MG63 (cell line): ENCODE measurements around the gene CENPE. TPM values are rescaled to one million over a fixed set of nuclear protein-coding genes. Genes with fewer than 3 reads are reported as not detected.
A peak's percentile ranks its signal among the peaks of the same experiment; 100 is the strongest.

Experiments used
- DNase-seq: peaks from one replicate; pipeline ENCODE4 v3.0.0-alpha.2; 2020
- H3K27me3 ChIP-seq: fragments of 250-450 bp; sonication (Bioruptor Pico); 2 replicates; pipeline ENCODE4 v1.5.1; 2020; ENCODE audit warnings: mild to moderate bottlenecking, moderate library complexity
- H3K36me3 ChIP-seq: fragments of 250-450 bp; sonication (Bioruptor Pico); 2 replicates; pipeline ENCODE4 v1.5.1; 2020; ENCODE audit warnings: mild to moderate bottlenecking, moderate library complexity
- H3K4me3 ChIP-seq: fragments of 250-450 bp; sonication (Bioruptor Pico); 2 replicates; pipeline ENCODE4 v1.5.1; 2020; ENCODE audit warnings: mild to moderate bottlenecking, moderate library complexity
- H3K9me3 ChIP-seq: fragments of 250-450 bp; sonication (Bioruptor Pico); 2 replicates; pipeline ENCODE4 v1.5.1; 2020; ENCODE audit warnings: mild to moderate bottlenecking, moderate library complexity
- total RNA-seq: library from RNA; depleted of rRNA; stranded (reverse); fragments of >200 nt; shearing (Covaris generic); gene quantifications from 2 replicates; pipeline ENCODE4 v1.2.3, GENCODE V29; 2014; ENCODE audit warnings: low replicate concordance

Gene CENPE
- total RNA-seq, 1 experiment from 2014 or later, result 7.5 TPM

GRCh38 chr4:103156106-103156505 is 42.0 kb downstream of the CENPE start:
- no peak for DNase-seq
- Histone ChIP-seq H3K27me3 (no peaks in the 10 kb centered on the region), H3K36me3 (peaks cover 85% of the 10 kb centered on the region), H3K4me3 (no peak overlapping the region), H3K9me3 (peaks cover 5% of the 10 kb centered on the region; the same call in 1 of the 2 replicates)

- H3K27me3 ChIP-seq, result no peaks in the 10 kb centered on the region
- DNase-seq, result no peak
- H3K9me3 ChIP-seq, result peaks cover 5% of the 10 kb centered on the region; the same call in 1 of the 2 replicates
- H3K4me3 ChIP-seq, result no peak overlapping the region
- H3K36me3 ChIP-seq, result peaks cover 76% of the 10 kb centered on the region
Measured at GRCh38 chr4:103152381-103152780, 45.8 kb downstream of the CENPE start.

- DNase-seq, result peak; percentile 11
- Histone ChIP-seq H3K9me3 (no peaks in the 10 kb centered on the region), H3K36me3 (peaks cover 71% of the 10 kb centered on the region), H3K4me3 (no peak overlapping the region), H3K27me3 (no peaks in the 10 kb centered on the region)
Measured at GRCh38 chr4:103150677-103151076, 47.5 kb downstream of the CENPE start.

- Histone ChIP-seq H3K9me3 (no peaks in the 10 kb centered on the region), H3K36me3 (peaks cover 69% of the 10 kb centered on the region), H3K27me3 (no peaks in the 10 kb centered on the region), H3K4me3 (no peak overlapping the region)
- no peak for DNase-seq
Measured at GRCh38 chr4:103144926-103145325, 53.2 kb downstream of the CENPE start.

- H3K36me3 ChIP-seq, result peaks cover 50% of the 10 kb centered on the region
- no peaks in the 10 kb centered on the region for H3K9me3 ChIP-seq
- no peak for DNase-seq
- H3K4me3 ChIP-seq, result no peak overlapping the region
- H3K27me3 ChIP-seq, result no peaks in the 10 kb centered on the region
Measured at GRCh38 chr4:103137446-103137827, 60.7 kb downstream of the CENPE start.

GRCh38 chr4:103136671-103137445 is 61.3 kb downstream of the CENPE start:
- H3K4me3 ChIP-seq, result no peak overlapping the region
- H3K36me3 ChIP-seq, result peaks cover 49% of the 10 kb centered on the region
- DNase-seq, result no peak
- no peaks in the 10 kb centered on the region for H3K9me3 ChIP-seq
- H3K27me3 ChIP-seq, result no peaks in the 10 kb centered on the region

- Histone ChIP-seq H3K9me3 (no peaks in the 10 kb centered on the region), H3K4me3 (no peak overlapping the region), H3K27me3 (no peaks in the 10 kb centered on the region), H3K36me3 (peaks cover 46% of the 10 kb centered on the region)
- no peak for DNase-seq
Measured at GRCh38 chr4:103129174-103129573, 69.0 kb downstream of the CENPE start.

- Histone ChIP-seq H3K27me3 (no peaks in the 10 kb centered on the region), H3K36me3 (peaks cover 48% of the 10 kb centered on the region)
Measured at GRCh38 chr4:103126126-103126525, 72.0 kb downstream of the CENPE start.

GRCh38 chr4:103123114-103123513 is 75.0 kb downstream of the CENPE start:
- Histone ChIP-seq H3K9me3 (no peaks in the 10 kb centered on the region), H3K36me3 (peaks cover 38% of the 10 kb centered on the region), H3K4me3 (no peak overlapping the region), H3K27me3 (no peaks in the 10 kb centered on the region)
- DNase-seq, result no peak

More at GRCh38 chr4:103126126-103126525, 72.0 kb downstream of the CENPE start:
- DNase-seq, result no peak
- Histone ChIP-seq H3K4me3 (no peak overlapping the region), H3K9me3 (no peaks in the 10 kb centered on the region)

GRCh38 chr4:103118166-103118565 is 80.0 kb downstream of the CENPE start:
- no peak for DNase-seq
- Histone ChIP-seq H3K27me3 (no peaks in the 10 kb centered on the region), H3K4me3 (no peak overlapping the region), H3K36me3 (peaks cover 36% of the 10 kb centered on the region), H3K9me3 (no peaks in the 10 kb centered on the region)

GRCh38 chr4:103111598-103111997 is 86.5 kb downstream of the CENPE start:
- peaks cover 17% of the 10 kb centered on the region for H3K36me3 ChIP-seq
- DNase-seq, result no peak
- H3K9me3 ChIP-seq, result no peaks in the 10 kb centered on the region
- H3K4me3 ChIP-seq, result no peak overlapping the region
- no peaks in the 10 kb centered on the region for H3K27me3 ChIP-seq

GRCh38 chr4:103108542-103108941 is 89.6 kb downstream of the CENPE start:
- Histone ChIP-seq H3K4me3 (no peak overlapping the region), H3K36me3 (peaks cover 17% of the 10 kb centered on the region), H3K9me3 (no peaks in the 10 kb centered on the region), H3K27me3 (no peaks in the 10 kb centered on the region)
- DNase-seq, result no peak

- H3K27me3 ChIP-seq, result no peaks in the 10 kb centered on the region
- peaks cover 16% of the 10 kb centered on the region for H3K36me3 ChIP-seq
- H3K9me3 ChIP-seq, result no peaks in the 10 kb centered on the region
- H3K4me3 ChIP-seq, result no peak overlapping the region
- no peak for DNase-seq
Measured at GRCh38 chr4:103105558-103106356, 92.4 kb downstream of the CENPE start.

- no peak for DNase-seq
- Histone ChIP-seq H3K9me3 (no peaks in the 10 kb centered on the region), H3K36me3 (peaks cover 11% of the 10 kb centered on the region), H3K27me3 (no peaks in the 10 kb centered on the region), H3K4me3 (no peak overlapping the region)
Measured at GRCh38 chr4:103104886-103105285, 93.3 kb downstream of the CENPE start.

- no peaks in the 10 kb centered on the region for H3K36me3 ChIP-seq
- H3K27me3 ChIP-seq, result no peaks in the 10 kb centered on the region
- DNase-seq, result no peak
- no peak overlapping the region for H3K4me3 ChIP-seq
- no peaks in the 10 kb centered on the region for H3K9me3 ChIP-seq
Measured at GRCh38 chr4:103100691-103101090, 97.5 kb downstream of the CENPE start.

GRCh38 chr4:103099691-103100392 is 98.3 kb downstream of the CENPE start, which contains the start of gene BDH2:
TSS of gene BDH2 (minus strand) at chr4:103099834. CDS start at chr4:103096254, 3,580 bp downstream.
- no peaks in the 10 kb centered on the region for H3K9me3 ChIP-seq
- peak within 1 kb of the TSS; percentile 32 for H3K4me3 ChIP-seq
- no peaks in the 10 kb centered on the region for H3K36me3 ChIP-seq
- no peaks in the 10 kb centered on the region for H3K27me3 ChIP-seq
- peak; percentile 26 for DNase-seq
